HAP-1 (cell line): Measurements from ENCODE around the gene MAN1C1.

ENCODE experiments used
- DNase-seq, 2 experiments: peaks; one replicate each; pipeline ENCODE4 v3.0.0-alpha.2; 2016 to 2020; ENCODE audit warnings: low spot score in 2 of 2
- H3K27me3 ChIP-seq: fragments of 250-450 bp; sonication (Bioruptor Pico); 2 replicates; pipeline ENCODE4 v1.5.1; 2020; ENCODE audit warnings: low read depth, mild to moderate bottlenecking, moderate library complexity
- H3K36me3 ChIP-seq: fragments of 250-450 bp; sonication (Bioruptor Pico); replicated peaks from 2 replicates; pipeline ENCODE4 v1.5.1; 2020; ENCODE audit warnings: mild to moderate bottlenecking
- H3K4me1 ChIP-seq: fragments of 250-450 bp; sonication (Bioruptor Pico); 2 replicates; pipeline ENCODE4 v1.5.1; 2020; ENCODE audit warnings: mild to moderate bottlenecking
- H3K4me3 ChIP-seq: fragments of 250-450 bp; sonication (Bioruptor Pico); 2 replicates; pipeline ENCODE4 v1.5.1; 2020; ENCODE audit warnings: mild to moderate bottlenecking, moderate library complexity
- H3K9me3 ChIP-seq: fragments of 250-450 bp; sonication (Bioruptor Pico); 2 replicates; pipeline ENCODE4 v1.5.1; 2020; ENCODE audit warnings: mild to moderate bottlenecking, moderate library complexity
- in situ Hi-C: fragments of 300-500 bp; cut with MboI; formaldehyde crosslinking; loops from 3 replicates; pipeline ENCODE4 v1.14.3; 2020; ENCODE audit warnings: low sequenced_read_pairs, inconsistent platforms, mixed read lengths

MAN1C1 gene

GRCh38 chr1:25616095-25616986, at the start of gene MAN1C1:
Gene MAN1C1 (plus strand): TSS chr1:25616791. CDS start chr1:25617798, 1,007 bp downstream.
- Histone ChIP-seq H3K9me3 (no peaks in the 10 kb centered on the region; the same call in 1 of the 2 replicates), H3K36me3 (no peaks in the 10 kb centered on the region), H3K27me3 (peaks cover 8% of the 10 kb centered on the region), H3K4me1 (no peaks in the 10 kb centered on the region), H3K4me3 (peak within 1 kb of the TSS; percentile 57)
- DNase-seq, result peak; percentile 83 to 92
- in situ Hi-C loops, result no loop called here

- Histone ChIP-seq H3K9me3 (no peaks in the 10 kb centered on the region), H3K27me3 (no peaks in the 10 kb centered on the region), H3K36me3 (peaks cover 3% of the 10 kb centered on the region; the same call in 1 of the 2 replicates), H3K4me1 (peaks cover 8% of the 10 kb centered on the region; the same call in 1 of the 2 replicates), H3K4me3 (no peak overlapping the region)
- in situ Hi-C loops, result no loop called here
- no peak for DNase-seq
These were observed 48.9 kb upstream of the MAN1C1 start for GRCh38 chr1:25567710-25568089.

GRCh38 chr1:25568090-25568833, 48.3 kb upstream of the MAN1C1 start:
- in situ Hi-C loops, result no loop called here
- H3K4me3 ChIP-seq, result no peak overlapping the region
- no peaks in the 10 kb centered on the region for H3K9me3 ChIP-seq
- no peaks in the 10 kb centered on the region for H3K27me3 ChIP-seq
- peaks cover 3% of the 10 kb centered on the region; the same call in 1 of the 2 replicates for H3K36me3 ChIP-seq
- no peak for DNase-seq
- H3K4me1 ChIP-seq, result peaks cover 8% of the 10 kb centered on the region; the same call in 1 of the 2 replicates

- DNase-seq, result no peak
- no peak overlapping the region for H3K4me3 ChIP-seq
- H3K36me3 ChIP-seq, result peaks cover 3% of the 10 kb centered on the region; the same call in 1 of the 2 replicates
- H3K27me3 ChIP-seq, result no peaks in the 10 kb centered on the region
- peaks cover 8% of the 10 kb centered on the region; the same call in 1 of the 2 replicates for H3K4me1 ChIP-seq
- H3K9me3 ChIP-seq, result no peaks in the 10 kb centered on the region
- in situ Hi-C loops, result no loop called here
These were observed 47.6 kb upstream of the MAN1C1 start for GRCh38 chr1:25568834-25569596.

- in situ Hi-C loops, result no loop called here
- DNase-seq, result no peak
- no peak overlapping the region for H3K4me3 ChIP-seq
- peaks cover 8% of the 10 kb centered on the region; the same call in 1 of the 2 replicates for H3K4me1 ChIP-seq
- H3K27me3 ChIP-seq, result no peaks in the 10 kb centered on the region
- H3K9me3 ChIP-seq, result no peaks in the 10 kb centered on the region
- no peaks in the 10 kb centered on the region for H3K36me3 ChIP-seq
These were observed 46.8 kb upstream of the MAN1C1 start for GRCh38 chr1:25569597-25570396.

- in situ Hi-C loops, result no loop called here
- H3K9me3 ChIP-seq, result no peaks in the 10 kb centered on the region
- H3K36me3 ChIP-seq, result no peaks in the 10 kb centered on the region
- no peak for DNase-seq
- H3K27me3 ChIP-seq, result no peaks in the 10 kb centered on the region
- no peak overlapping the region for H3K4me3 ChIP-seq
- H3K4me1 ChIP-seq, result peaks cover 5% of the 10 kb centered on the region; the same call in 1 of the 2 replicates
These were observed 45.6 kb upstream of the MAN1C1 start for GRCh38 chr1:25570798-25571521.

- in situ Hi-C loops, result no loop called here
- Histone ChIP-seq H3K36me3 (no peaks in the 10 kb centered on the region), H3K4me3 (no peak overlapping the region), H3K27me3 (no peaks in the 10 kb centered on the region), H3K9me3 (no peaks in the 10 kb centered on the region), H3K4me1 (peaks cover 3% of the 10 kb centered on the region; the same call in 1 of the 2 replicates)
- no peak for DNase-seq
These were observed 45.0 kb upstream of the MAN1C1 start for GRCh38 chr1:25571522-25571970.

GRCh38 chr1:25572107-25572506, 44.5 kb upstream of the MAN1C1 start:
- Histone ChIP-seq H3K4me1 (no peaks in the 10 kb centered on the region), H3K36me3 (no peaks in the 10 kb centered on the region), H3K9me3 (no peaks in the 10 kb centered on the region), H3K27me3 (no peaks in the 10 kb centered on the region), H3K4me3 (no peak overlapping the region)
- in situ Hi-C loops, result no loop called here
- DNase-seq, result no peak

- Histone ChIP-seq H3K36me3 (no peaks in the 10 kb centered on the region), H3K4me3 (no peak overlapping the region), H3K9me3 (no peaks in the 10 kb centered on the region), H3K4me1 (no peaks in the 10 kb centered on the region), H3K27me3 (no peaks in the 10 kb centered on the region)
- in situ Hi-C loops, result no loop called here
- DNase-seq, result peak; percentile 42 to 79
These were observed 43.6 kb upstream of the MAN1C1 start for GRCh38 chr1:25572708-25573590.

- Histone ChIP-seq H3K9me3 (no peaks in the 10 kb centered on the region), H3K4me3 (no peak overlapping the region), H3K4me1 (no peaks in the 10 kb centered on the region), H3K27me3 (no peaks in the 10 kb centered on the region), H3K36me3 (no peaks in the 10 kb centered on the region)
- DNase-seq, result no peak
- in situ Hi-C loops, result no loop called here
These were observed 43.0 kb upstream of the MAN1C1 start for GRCh38 chr1:25573591-25573930.

GRCh38 chr1:25573961-25574360, 42.6 kb upstream of the MAN1C1 start:
- in situ Hi-C loops, result no loop called here
- Histone ChIP-seq H3K4me1 (no peaks in the 10 kb centered on the region), H3K4me3 (no peak overlapping the region), H3K27me3 (no peaks in the 10 kb centered on the region), H3K9me3 (no peaks in the 10 kb centered on the region), H3K36me3 (no peaks in the 10 kb centered on the region)
- no peak for DNase-seq

- DNase-seq, result no peak
- in situ Hi-C loops, result no loop called here
- H3K9me3 ChIP-seq, result no peaks in the 10 kb centered on the region
- H3K4me1 ChIP-seq, result no peaks in the 10 kb centered on the region
- no peak overlapping the region for H3K4me3 ChIP-seq
- no peaks in the 10 kb centered on the region for H3K27me3 ChIP-seq
- H3K36me3 ChIP-seq, result no peaks in the 10 kb centered on the region
These were observed 41.4 kb upstream of the MAN1C1 start for GRCh38 chr1:25575191-25575590.
